Activated effector memory CD4-positive, alpha-beta T cell treated with Interleukin-2 at 50 U/mL for 16 hours (primary cell): Measurements from ENCODE around the gene KLF1.
"Not testable (repeated sequence)": the region's sequence is repeated elsewhere in the genome, so short reads cannot be mapped to it uniquely, and the experiment has no call there.

Experiments
- DNase-seq: peaks from one replicate; pipeline ENCODE4 v3.0.0-alpha.2; 2020

KLF1 gene

GRCh38 chr19:12866416-12867119, 20.4 kb downstream of the KLF1 start:
- no peak for DNase-seq

GRCh38 chr19:12865746-12866415, 21.1 kb downstream of the KLF1 start:
- DNase-seq, result no peak

- DNase-seq, result no peak
Measured at GRCh38 chr19:12864721-12865715, 22.0 kb downstream of the KLF1 start.

GRCh38 chr19:12864143-12864542, 22.9 kb downstream of the KLF1 start:
- no peak for DNase-seq

GRCh38 chr19:12859546-12859945, 27.5 kb downstream of the KLF1 start:
- DNase-seq, result no peak

GRCh38 chr19:12858041-12858928, 28.7 kb downstream of the KLF1 start:
- no peak for DNase-seq

- DNase-seq, result no peak
Measured at GRCh38 chr19:12856653-12857052, 30.3 kb downstream of the KLF1 start.

GRCh38 chr19:12847159-12848139, 39.6 kb downstream of the KLF1 start:
- DNase-seq, result peak; percentile 67

- DNase-seq, result not testable (repeated sequence)
Measured at GRCh38 chr19:12846613-12847012, 40.4 kb downstream of the KLF1 start.

GRCh38 chr19:12843999-12844732, 42.8 kb downstream of the KLF1 start:
- no peak for DNase-seq

- DNase-seq, result no peak
Measured at GRCh38 chr19:12843328-12843727, 43.7 kb downstream of the KLF1 start.

- DNase-seq, result no peak
Measured at GRCh38 chr19:12842511-12842910, 44.5 kb downstream of the KLF1 start.

- no peak for DNase-seq
Measured at GRCh38 chr19:12841094-12841493, 45.9 kb downstream of the KLF1 start.

- no peak for DNase-seq
Measured at GRCh38 chr19:12840091-12841079, 46.6 kb downstream of the KLF1 start.

GRCh38 chr19:12838886-12839756, 47.9 kb downstream of the KLF1 start:
- no peak for DNase-seq

- DNase-seq, result peak; percentile 29
Measured at GRCh38 chr19:12838182-12838885, 48.7 kb downstream of the KLF1 start, which contains the start of gene MAST1. TSS of gene MAST1 (plus strand) at chr19:12838515. CDS start at chr19:12838573, 58 bp downstream.

GRCh38 chr19:12837225-12837624, 49.8 kb downstream of the KLF1 start:
- DNase-seq, result no peak
